RWPE1 (cell line): ENCODE measurements around the gene GPR87.

Experiments
- CTCF ChIA-PET: fragments of 350-600 bp; sonication (Branson Sonifier 250); formaldehyde crosslinking; extraction: SDS; loops from one replicate; lab custom pipeline; 2021; lab: Yijun Ruan, JAX
- POLR2A ChIA-PET: fragments of 400-600 bp; formaldehyde crosslinking; extraction: SDS; loops from one replicate; lab custom pipeline; 2020; ENCODE audit warnings: antibody characterized with exemption; ENCODE audit not compliant: low non-redundant PET; lab: Yijun Ruan, JAX
- DNase-seq: peaks from one replicate; pipeline ENCODE4 v3.0.0; 2012; ENCODE audit warnings: low spot score
- H3K27ac ChIP-seq: fragments of 450-650 bp; 2 replicates; pipeline ENCODE4 v1.5.1; 2017
- TF ChIP-seq, protein P1 (sequence below): fragments of 450-650 bp; conservative IDR thresholded peaks from 2 replicates; pipeline ENCODE4 v1.5.1; 2017; ENCODE audit warnings: low read depth, mild to moderate bottlenecking

The GPR87 gene, protein sequence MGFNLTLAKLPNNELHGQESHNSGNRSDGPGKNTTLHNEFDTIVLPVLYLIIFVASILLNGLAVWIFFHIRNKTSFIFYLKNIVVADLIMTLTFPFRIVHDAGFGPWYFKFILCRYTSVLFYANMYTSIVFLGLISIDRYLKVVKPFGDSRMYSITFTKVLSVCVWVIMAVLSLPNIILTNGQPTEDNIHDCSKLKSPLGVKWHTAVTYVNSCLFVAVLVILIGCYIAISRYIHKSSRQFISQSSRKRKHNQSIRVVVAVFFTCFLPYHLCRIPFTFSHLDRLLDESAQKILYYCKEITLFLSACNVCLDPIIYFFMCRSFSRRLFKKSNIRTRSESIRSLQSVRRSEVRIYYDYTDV

DNA sequence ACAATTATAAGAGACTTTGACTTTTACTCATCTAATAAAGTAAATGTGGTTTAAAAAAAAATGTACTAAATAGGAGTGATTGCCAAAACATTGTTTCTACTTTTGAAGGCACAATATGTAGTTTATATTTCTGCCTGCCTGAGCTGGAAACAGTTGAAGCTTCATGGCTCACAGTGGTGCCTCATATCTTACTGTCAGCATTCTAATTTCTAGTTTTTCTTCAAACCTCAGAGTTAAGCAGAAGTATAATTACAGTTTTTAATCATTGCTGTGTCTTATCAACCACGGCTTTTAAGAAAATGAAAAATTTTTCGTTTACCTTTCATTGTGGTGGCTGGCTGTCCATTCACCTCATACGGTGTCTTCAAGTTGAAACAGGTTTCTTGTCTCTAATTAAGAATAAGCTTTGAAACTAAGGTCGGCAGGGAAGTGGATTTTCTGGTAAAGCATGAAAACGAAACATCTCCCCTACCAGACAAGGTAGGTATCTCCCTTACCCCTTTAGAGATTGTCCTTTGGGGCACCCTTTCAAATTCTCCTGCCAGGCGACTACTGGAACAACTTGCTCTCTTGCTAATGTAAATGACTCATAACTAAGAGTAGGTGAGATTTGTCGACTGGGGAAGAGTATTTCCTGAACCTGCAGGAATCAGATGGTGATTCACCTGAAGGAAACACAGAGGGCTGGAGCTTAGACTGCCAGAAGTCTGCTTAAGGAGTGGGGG lies at the start of gene GPR87:
TSS of gene GPR87 (minus strand) at position 554 of the 725 bp plus-strand sequence. CDS start 16,720 bp downstream, outside the sequence.
- peak within 1 kb of the TSS; percentile 84 for H3K27ac ChIP-seq
- POLR2A ChIA-PET: no interaction called here
- peak; percentile 86 for DNase-seq
- CTCF ChIA-PET: no interaction called here
- TF ChIP-seq, protein P1, sequence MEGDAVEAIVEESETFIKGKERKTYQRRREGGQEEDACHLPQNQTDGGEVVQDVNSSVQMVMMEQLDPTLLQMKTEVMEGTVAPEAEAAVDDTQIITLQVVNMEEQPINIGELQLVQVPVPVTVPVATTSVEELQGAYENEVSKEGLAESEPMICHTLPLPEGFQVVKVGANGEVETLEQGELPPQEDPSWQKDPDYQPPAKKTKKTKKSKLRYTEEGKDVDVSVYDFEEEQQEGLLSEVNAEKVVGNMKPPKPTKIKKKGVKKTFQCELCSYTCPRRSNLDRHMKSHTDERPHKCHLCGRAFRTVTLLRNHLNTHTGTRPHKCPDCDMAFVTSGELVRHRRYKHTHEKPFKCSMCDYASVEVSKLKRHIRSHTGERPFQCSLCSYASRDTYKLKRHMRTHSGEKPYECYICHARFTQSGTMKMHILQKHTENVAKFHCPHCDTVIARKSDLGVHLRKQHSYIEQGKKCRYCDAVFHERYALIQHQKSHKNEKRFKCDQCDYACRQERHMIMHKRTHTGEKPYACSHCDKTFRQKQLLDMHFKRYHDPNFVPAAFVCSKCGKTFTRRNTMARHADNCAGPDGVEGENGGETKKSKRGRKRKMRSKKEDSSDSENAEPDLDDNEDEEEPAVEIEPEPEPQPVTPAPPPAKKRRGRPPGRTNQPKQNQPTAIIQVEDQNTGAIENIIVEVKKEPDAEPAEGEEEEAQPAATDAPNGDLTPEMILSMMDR: no peak

DNA sequence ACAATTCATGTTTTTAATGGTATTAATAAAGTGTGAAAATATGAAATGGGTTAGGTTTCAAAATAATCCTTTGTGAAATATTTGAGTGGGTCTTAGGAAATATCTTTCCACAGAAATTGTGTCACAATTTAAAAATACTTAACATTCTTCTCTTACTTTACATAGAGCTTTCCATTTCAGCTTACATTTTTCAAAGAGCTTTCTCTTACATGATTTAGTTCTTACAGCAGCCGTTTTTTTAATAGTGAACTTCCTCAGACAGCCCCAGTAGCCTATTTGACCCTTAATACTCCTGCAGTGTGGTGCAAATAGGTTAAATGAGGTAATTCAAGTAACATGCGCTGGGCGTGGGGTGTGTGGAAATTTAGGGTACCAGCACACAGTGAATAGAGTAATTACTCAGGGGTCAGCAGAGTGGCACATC lies 46.1 kb upstream of the GPR87 start:
- no peak for DNase-seq
- ChIA-PET CTCF (no interaction called here), POLR2A (no interaction called here)
- H3K27ac ChIP-seq: no peak overlapping the region
- TF ChIP-seq, protein P1: no peak

DNA sequence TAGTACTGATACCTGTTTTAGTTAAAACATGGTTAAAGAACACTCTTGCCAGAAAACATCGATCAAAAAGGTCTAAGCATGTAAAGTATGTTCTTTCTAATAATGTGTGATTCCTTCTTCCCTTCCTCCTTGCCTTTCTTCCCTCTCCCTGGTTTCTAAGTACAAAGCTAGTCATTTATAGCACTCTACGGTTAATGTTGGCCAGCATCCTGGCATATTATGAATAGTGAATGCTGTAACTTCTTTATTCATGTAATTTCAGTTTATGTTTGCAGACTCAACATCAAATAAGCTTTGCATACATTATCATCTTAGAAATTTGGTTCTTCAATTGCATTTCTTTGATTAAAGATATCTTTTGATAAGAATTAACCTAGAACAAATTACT lies 40.8 kb upstream of the GPR87 start:
- no peak for DNase-seq
- no peak overlapping the region for H3K27ac ChIP-seq
- TF ChIP-seq, protein P1: no peak
- ChIA-PET POLR2A (no interaction called here), CTCF (no interaction called here)

DNA sequence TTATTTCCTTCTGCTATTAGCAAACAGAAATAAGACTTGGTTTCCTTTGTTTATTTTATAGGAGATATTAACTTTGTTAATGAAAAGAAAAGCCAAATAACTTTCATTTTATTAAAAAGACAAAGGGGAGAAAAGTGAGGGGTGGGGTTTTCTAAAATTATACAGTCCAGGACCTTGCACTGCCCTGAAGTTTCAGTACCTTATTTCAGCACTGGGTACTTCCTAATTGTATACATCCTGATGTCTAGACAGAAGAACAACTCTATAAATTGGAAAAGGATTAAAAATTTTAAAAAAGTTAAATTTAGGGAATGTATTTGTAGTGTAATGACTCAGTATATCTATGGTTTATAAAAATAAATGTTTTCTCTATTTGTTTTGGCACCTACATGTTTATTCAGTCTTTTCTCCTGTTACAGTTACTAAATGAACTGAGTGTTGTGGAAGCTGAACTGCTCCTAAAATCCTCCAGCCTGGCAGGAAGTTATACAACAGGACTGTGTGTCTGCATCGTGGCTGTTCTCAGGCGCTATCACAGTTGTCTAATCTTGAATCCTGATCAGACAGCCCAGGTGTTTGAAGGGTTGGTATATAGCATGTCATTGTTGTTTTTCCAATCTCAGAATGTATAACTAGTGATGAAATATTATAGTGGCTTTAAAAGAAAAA lies 40.3 kb upstream of the GPR87 start:
- CTCF ChIA-PET: no interaction called here
- no peak overlapping the region for H3K27ac ChIP-seq
- POLR2A ChIA-PET: no interaction called here
- TF ChIP-seq, protein P1: no peak
- DNase-seq: no peak

DNA sequence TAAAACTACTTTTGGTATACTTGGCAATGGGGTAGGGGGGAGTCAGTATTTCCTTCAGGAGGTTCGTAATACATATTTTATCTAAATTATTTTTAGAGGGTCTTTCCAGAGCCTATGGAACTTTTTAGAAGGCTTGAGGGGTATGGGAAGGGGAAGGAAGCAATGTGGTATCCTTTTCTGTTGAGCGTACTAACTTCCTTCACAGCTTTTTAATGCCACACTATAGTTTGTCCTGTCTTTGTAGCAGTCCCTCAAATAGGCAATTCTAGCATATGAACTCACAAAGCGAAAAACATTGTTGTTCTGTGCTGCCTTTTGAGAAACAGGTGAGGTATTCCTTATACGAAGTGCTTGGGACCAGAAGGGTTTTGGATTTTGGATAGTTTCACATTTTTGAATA lies 35.0 kb upstream of the GPR87 start:
- DNase-seq: no peak
- TF ChIP-seq, protein P1: no peak
- ChIA-PET CTCF (no interaction called here), POLR2A (no interaction called here)
- no peak overlapping the region for H3K27ac ChIP-seq

DNA sequence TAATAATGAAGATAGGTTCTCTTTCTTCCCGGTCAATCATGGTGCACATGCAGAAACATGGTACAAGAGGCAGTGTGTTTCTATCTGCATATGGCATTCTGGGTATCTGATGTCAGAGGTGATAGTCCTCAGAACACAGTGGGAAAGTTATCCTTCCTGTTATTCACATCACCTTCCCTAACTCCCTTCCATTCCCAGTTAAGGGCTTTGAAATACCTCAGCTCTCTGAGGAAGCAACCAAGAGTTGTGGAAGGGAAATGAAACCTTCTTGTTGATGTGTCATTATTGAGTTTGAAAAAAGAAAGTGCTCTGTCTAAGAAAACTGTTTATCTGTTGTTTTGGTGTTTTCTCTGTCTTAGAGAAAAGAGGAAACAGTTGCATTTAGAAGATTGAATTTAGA lies 34.6 kb upstream of the GPR87 start:
- CTCF ChIA-PET: no interaction called here
- POLR2A ChIA-PET: no interaction called here
- no peak overlapping the region for H3K27ac ChIP-seq
- no peak for DNase-seq
- TF ChIP-seq, protein P1: no peak
